H1 (cell line): ENCODE measurements around the gene ZDHHC5. TPM values are rescaled to one million over a fixed set of nuclear protein-coding genes. Genes with fewer than 3 reads are reported as not detected.
A peak's percentile ranks its signal among the peaks of the same experiment; 100 is the strongest.

Source experiments
- CTCF ChIA-PET: fragments of 300-600 bp; sonication (Branson Sonifier 250); formaldehyde crosslinking; loops from one replicate; lab custom pipeline; 2021; ENCODE audit not compliant: partially characterized antibody; lab: Charles Lee
- POLR2A ChIA-PET: fragments of 300-600 bp; sonication (Branson Sonifier 250); formaldehyde crosslinking; loops from one replicate; lab custom pipeline; 2021; ENCODE audit warnings: inconsistent platforms; ENCODE audit not compliant: partially characterized antibody; lab: Charles Lee
- DNase-seq, 2 experiments: peaks; one replicate each; pipeline versions ENCODE4 v3.0.0 to v3.0.0-alpha.2; 2010 to 2022; ENCODE audit warnings: low spot score in 2 of 2, low read depth in 1 of 2, mixed read lengths in 1 of 2
- FAIRE-seq: peaks from 2 replicates; lab custom pipeline; 2011; peaks lifted over from hg19 to GRCh38; lab: Jason Lieb, UNC
- H2AFZ ChIP-seq: 2 replicates; pipeline ENCODE4 v1.8.1; 2012; ENCODE audit warnings: low read length, inconsistent platforms
- H2AK5ac ChIP-seq: 2 replicates; pipeline ENCODE4 v1.6.1; 2013; ENCODE audit warnings: low read depth, low read length
- H2BK120ac ChIP-seq: replicated peaks from 2 replicates; pipeline ENCODE3; 2013; ENCODE audit warnings: low read depth, low read length, inconsistent platforms
- H2BK12ac ChIP-seq: 2 replicates; pipeline ENCODE4 v1.6.1; 2013; ENCODE audit warnings: low read depth, low read length
- H2BK15ac ChIP-seq: 2 replicates; pipeline ENCODE4 v1.6.1; 2013; ENCODE audit warnings: low read length
- H2BK20ac ChIP-seq: 2 replicates; pipeline ENCODE4 v1.6.1; 2013; ENCODE audit warnings: low read length
- H2BK5ac ChIP-seq: 2 replicates; pipeline ENCODE4 v1.6.1; 2013; ENCODE audit warnings: low read depth, low read length
- H3K14ac ChIP-seq: 2 replicates; pipeline ENCODE4 v1.6.1; 2013; ENCODE audit warnings: inconsistent platforms; ENCODE audit not compliant: insufficient read length
- H3K18ac ChIP-seq: 2 replicates; pipeline ENCODE4 v1.6.1; 2013; ENCODE audit warnings: low read length; ENCODE audit errors: extremely low read depth
- H3K23ac ChIP-seq: 2 replicates; pipeline ENCODE4 v1.6.1; 2013; ENCODE audit warnings: inconsistent platforms; ENCODE audit not compliant: insufficient read length
- H3K23me2 ChIP-seq: 2 replicates; pipeline ENCODE4 v1.6.1; 2013; ENCODE audit warnings: low read depth, low read length
- H3K27ac ChIP-seq: 2 replicates; pipeline ENCODE4 v1.6.1; 2011; ENCODE audit warnings: low read depth, low read length, inconsistent platforms
- H3K27me3 ChIP-seq, 4 experiments: replicated peaks in 1 of 4; 1 replicate in 1 of 4; 2 replicates in 3 of 4; pipeline versions ENCODE4 v1.6.1 to v1.8.1; 2011 to 2013; ENCODE audit warnings: low read length in 3 of 4, mild to moderate bottlenecking in 3 of 4, inconsistent platforms in 2 of 4, mixed read lengths in 2 of 4, moderate library complexity in 1 of 4; ENCODE audit not compliant: control insufficient read depth in 3 of 4, insufficient read depth in 3 of 4; ENCODE audit errors: extremely low read depth in 1 of 4
- H3K36me3 ChIP-seq, 4 experiments: 2 replicates each; pipeline versions ENCODE4 v1.6.1 to v1.8.1; 2011 to 2013; ENCODE audit warnings: mild to moderate bottlenecking in 4 of 4, low read length in 3 of 4, moderate library complexity in 2 of 4, control low read depth in 1 of 4, inconsistent platforms in 1 of 4; ENCODE audit not compliant: insufficient read depth in 4 of 4, control insufficient read depth in 2 of 4
- H3K4ac ChIP-seq: replicated peaks from 2 replicates; pipeline ENCODE3; 2013; ENCODE audit warnings: low read length, low read depth, mixed read lengths, inconsistent platforms; ENCODE audit not compliant: insufficient read length
- H3K4me1 ChIP-seq, 4 experiments: replicated peaks in 1 of 4; 1 replicate in 1 of 4; 2 replicates in 3 of 4; pipeline versions ENCODE4 v1.6.1 to v1.8.1; 2011 to 2013; ENCODE audit warnings: low read length in 3 of 4, inconsistent platforms in 2 of 4, mixed read lengths in 1 of 4; ENCODE audit not compliant: insufficient read depth in 4 of 4, control insufficient read depth in 3 of 4
- H3K4me2 ChIP-seq, 2 experiments: 2 replicates each; pipeline versions ENCODE4 v1.6.1 to v1.8.1; 2011 to 2013; ENCODE audit warnings: low read depth in 2 of 2, low read length in 2 of 2, control low read depth in 1 of 2, inconsistent platforms in 1 of 2, mild to moderate bottlenecking in 1 of 2; ENCODE audit not compliant: insufficient read depth in 1 of 2
- H3K4me3 ChIP-seq, 4 experiments: fragments of 200-600, 300-600 bp in 1 of 4; sonication (generic), shearing (Covaris generic), sonication (Bioruptor Twin) in 1 of 4; 2 replicates each; pipeline versions ENCODE4 v1.5.1 to v1.8.1; 2011 to 2016; ENCODE audit warnings: low read length in 4 of 4, low read depth in 3 of 4, control low read depth in 2 of 4, inconsistent platforms in 2 of 4, mild to moderate bottlenecking in 2 of 4, mixed read lengths in 1 of 4, moderate library complexity in 1 of 4; ENCODE audit not compliant: insufficient read depth in 2 of 4; ENCODE audit errors: extremely low read depth in 1 of 4
- H3K56ac ChIP-seq: replicated peaks from 2 replicates; pipeline ENCODE3; 2013; ENCODE audit warnings: low read depth, mild to moderate bottlenecking, mixed read lengths, low read length, inconsistent platforms; ENCODE audit not compliant: insufficient read length
- H3K79me1 ChIP-seq: 2 replicates; pipeline ENCODE4 v1.6.1; 2013; ENCODE audit warnings: low read depth, low read length, control low read depth
- H3K79me2 ChIP-seq, 2 experiments: 2 replicates each; pipeline versions ENCODE4 v1.6.1 to v1.8.1; 2012 to 2013; ENCODE audit warnings: low read length in 2 of 2, mild to moderate bottlenecking in 2 of 2, inconsistent platforms in 1 of 2; ENCODE audit not compliant: insufficient read depth in 2 of 2, control insufficient read depth in 1 of 2
- H3K9ac ChIP-seq, 4 experiments: replicated peaks in 1 of 4; 1 replicate in 1 of 4; 2 replicates in 3 of 4; pipeline versions ENCODE4 v1.6.1 to v1.8.1; 2011 to 2013; ENCODE audit warnings: low read depth in 3 of 4, low read length in 3 of 4, control low read depth in 2 of 4, mild to moderate bottlenecking in 2 of 4, moderate library complexity in 2 of 4, inconsistent platforms in 1 of 4; ENCODE audit errors: extremely low read depth in 1 of 4
- H3K9me3 ChIP-seq, 2 experiments: 2 replicates each; pipeline versions ENCODE4 v1.6.1 to v1.8.1; 2012 to 2013; ENCODE audit warnings: mild to moderate bottlenecking in 2 of 2, moderate library complexity in 2 of 2, control low read depth in 1 of 2, inconsistent platforms in 1 of 2, low read depth in 1 of 2, low read length in 1 of 2, mixed read lengths in 1 of 2; ENCODE audit not compliant: insufficient read depth in 2 of 2
- H4K20me1 ChIP-seq, 2 experiments: replicated peaks in 1 of 2; 2 replicates each; pipeline versions ENCODE3 to v1.8.1; 2011 to 2013; ENCODE audit warnings: inconsistent platforms in 2 of 2, low read length in 2 of 2, mild to moderate bottlenecking in 1 of 2; ENCODE audit not compliant: insufficient read depth in 2 of 2, control insufficient read depth in 1 of 2
- H4K5ac ChIP-seq: 2 replicates; pipeline ENCODE4 v1.6.1; 2013; ENCODE audit warnings: low read length, low read depth, mixed read lengths, inconsistent platforms; ENCODE audit not compliant: insufficient read length
- H4K8ac ChIP-seq: 2 replicates; pipeline ENCODE4 v1.8.0; 2013; ENCODE audit warnings: mild to moderate bottlenecking, moderate library complexity, low read length, inconsistent platforms; ENCODE audit not compliant: insufficient read depth; ENCODE audit errors: extremely low read depth
- H4K91ac ChIP-seq: replicated peaks from 2 replicates; pipeline ENCODE3; 2013; ENCODE audit warnings: low read length, mixed read lengths, inconsistent platforms; ENCODE audit not compliant: insufficient read length
- ASH2L ChIP-seq: fragments of 200-600, 300-600 bp; sonication (generic); IDR thresholded peaks from one replicate; pipeline ENCODE4 v1.7.1; 2017; ENCODE audit warnings: low read length
- CBX8 ChIP-seq: fragments of 300-800, 300-1000 bp; sonication (generic); IDR thresholded peaks from 2 replicates; pipeline ENCODE4 v1.7.1; 2016; ENCODE audit warnings: low read depth, low read length, borderline replicate concordance
- CREB1 ChIP-seq: IDR thresholded peaks from 2 replicates; pipeline ENCODE4 v1.6.1; 2012; ENCODE audit warnings: inconsistent platforms
- POLR2A ChIP-seq, 2 experiments: IDR thresholded peaks; 1 replicate in 1 of 2; 2 replicates in 1 of 2; pipeline ENCODE4 v1.6.1; 2011; ENCODE audit warnings: low read depth in 2 of 2, low read length in 2 of 2, mild to moderate bottlenecking in 2 of 2; ENCODE audit errors: control extremely low read depth in 1 of 2
- POLR2AphosphoS5 ChIP-seq: IDR thresholded peaks from 2 replicates; pipeline ENCODE4 v1.6.1; 2011; ENCODE audit warnings: low read depth, low read length
- RFX5 ChIP-seq: IDR thresholded peaks from 2 replicates; pipeline ENCODE4 v1.6.1; 2011; ENCODE audit warnings: low read depth, low read length, improper control_type of control experiment, borderline replicate concordance
- TAF1 ChIP-seq: IDR thresholded peaks from 2 replicates; pipeline ENCODE4 v1.6.1; 2011; ENCODE audit warnings: mild to moderate bottlenecking, low read depth, low read length
- TAF7 ChIP-seq: optimal IDR thresholded peaks from 2 replicates; pipeline ENCODE3; 2011; ENCODE audit warnings: low read depth, mild to moderate bottlenecking, inconsistent platforms, low read length, moderate library complexity, borderline replicate concordance
- TBP ChIP-seq: IDR thresholded peaks from 2 replicates; pipeline ENCODE4 v1.6.1; 2011; ENCODE audit warnings: low read depth, low read length, improper control_type of control experiment
- WGBS, 2 experiments: shearing (Covaris generic) in 1 of 2; methylation state at CpG; one replicate each; pipeline versions ENCODE4 v1.1.6 to v1.1.7; 2013 to 2015; ENCODE audit warnings: low lambda C conversion rate in 2 of 2, mixed read lengths in 2 of 2, inconsistent platforms in 1 of 2, low coverage in 1 of 2, missing lambda C conversion rate in 1 of 2; ENCODE audit not compliant: insufficient replicate concordance in 2 of 2, insufficient coverage in 1 of 2, insufficient read length in 1 of 2; ENCODE audit errors: extremely low coverage in 1 of 2, missing lambda C conversion rate in 1 of 2; 5-methylcytosine and 5-hydroxymethylcytosine counted together
- polyA plus RNA-seq, 7 experiments: library from polyadenylated mRNA; depleted of rRNA in 3 of 7; stranded (reverse) in 5 of 7; unstranded in 2 of 7; fragments of >200 nt in 5 of 7; fragments of 200-250 nt in 2 of 7; gene quantifications; 1 replicate in 5 of 7; 2 replicates in 1 of 7; 4 replicates in 1 of 7; pipeline versions ENCODE4 v1.2.1 to v1.2.3, GENCODE V29; 2011 to 2013; ENCODE audit warnings: missing spikeins in 2 of 7, mixed read lengths in 2 of 7
- total RNA-seq: library from RNA; stranded (reverse); fragmentation: NEBNext Ultra II Directional; extraction: Animal tissue kit (Norgen Biotek cat#: 25700); gene quantifications from 2 replicates; pipeline ENCODE4 v1.2.1, GENCODE V29; 2021
- TF ChIP-seq, protein P1 (sequence below): IDR thresholded peaks from 2 replicates; pipeline ENCODE4 v1.6.1; 2011; ENCODE audit warnings: low read length, improper control_type of control experiment

Gene ZDHHC5
- total and polyA plus RNA-seq, 2 of the 8 experiments (the other 6 are each of a cell fraction or from before 2014, with no cell fraction given) = 40.0 to 56.3 TPM

DNA sequence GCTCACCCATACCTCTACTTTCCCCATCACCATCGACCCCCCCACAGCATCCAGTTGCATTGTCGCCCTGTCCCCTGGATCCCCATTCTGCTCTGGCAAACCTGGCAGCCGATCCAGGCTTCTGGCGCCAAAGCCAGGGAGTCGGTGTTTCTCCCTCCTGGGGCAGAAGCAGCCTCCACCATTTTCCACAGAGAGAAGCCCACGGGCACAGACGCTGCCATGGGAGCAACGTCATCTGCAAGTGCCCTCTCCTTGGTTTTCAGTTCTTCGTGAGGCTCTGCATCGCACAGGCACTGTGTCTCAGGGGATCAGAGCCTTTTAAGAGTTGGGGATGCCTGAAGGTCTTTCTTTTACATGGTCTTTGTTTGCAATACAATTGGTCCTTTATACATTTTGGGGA is 20.5 kb upstream of the ZDHHC5 start:
- 2% methylated on average over 10 of the region's 10 CpGs; no CpG with 5 or more reads in 1 of the 2 experiments for WGBS, 2 experiments

More for the DNA sequence above, 20.5 kb upstream of the ZDHHC5 start:
- Histone ChIP-seq H3K36me3 (peaks cover 0 to 6% (median 2%) of the 10 kb centered on the region in 4 experiments; a peak in 4 of 8 replicates), H3K27me3 (peaks cover 0 to 4% (median 1%) of the 10 kb centered on the region in 4 experiments; a peak in 3 of 7 replicates), H2BK5ac (peak overlapping the region; percentile 57; the same call in 1 of the 2 replicates), H2BK12ac (no peak overlapping the region), H4K5ac (peak overlapping the region; percentile 11), H3K56ac (peak overlapping the region; percentile 62), H2AFZ (no peak overlapping the region), H4K8ac (no peak overlapping the region; the same call in 1 of the 2 replicates), H2AK5ac (no peak overlapping the region), H4K91ac (no peak overlapping the region), H2BK20ac (no peak overlapping the region), H3K4me3 (peak overlapping the region in 3 of 4 experiments; percentile 45 to 65 (median 56); a peak in 7 of 8 replicates), H3K27ac (peak overlapping the region; percentile 47; the same call in 1 of the 2 replicates), H4K20me1 (peaks cover 19 to 30% of the 10 kb centered on the region in 2 experiments), H3K9me3 (no peaks in the 10 kb centered on the region), H3K4me1 (peaks cover 32 to 54% (median 37%) of the 10 kb centered on the region in 4 experiments), H3K23ac (no peak overlapping the region), H3K79me1 (no peaks in the 10 kb centered on the region), H3K18ac (peak overlapping the region; percentile 67), H3K23me2 (peaks cover 28% of the 10 kb centered on the region), H3K79me2 (peaks cover 0 to 4% of the 10 kb centered on the region in 2 experiments; a peak in 2 of 4 replicates), H3K9ac (peak overlapping the region in 3 of 4 experiments; percentile 24 to 38 (median 26); a peak in 2 of 7 replicates), H3K14ac (no peak overlapping the region), H3K4me2 (peak overlapping the region; percentile 92 to 95), H3K4ac (peak overlapping the region; percentile 6), H2BK120ac (no peak overlapping the region), H2BK15ac (no peak overlapping the region)
- TF ChIP-seq ASH2L = no peak
- peak; percentile 37 for TF ChIP-seq TAF7
- peak; percentile 29; the same call in 1 of the 2 replicates for TF ChIP-seq TAF1
- peak; percentile 87 for TF ChIP-seq CREB1
- TF ChIP-seq, protein P1, sequence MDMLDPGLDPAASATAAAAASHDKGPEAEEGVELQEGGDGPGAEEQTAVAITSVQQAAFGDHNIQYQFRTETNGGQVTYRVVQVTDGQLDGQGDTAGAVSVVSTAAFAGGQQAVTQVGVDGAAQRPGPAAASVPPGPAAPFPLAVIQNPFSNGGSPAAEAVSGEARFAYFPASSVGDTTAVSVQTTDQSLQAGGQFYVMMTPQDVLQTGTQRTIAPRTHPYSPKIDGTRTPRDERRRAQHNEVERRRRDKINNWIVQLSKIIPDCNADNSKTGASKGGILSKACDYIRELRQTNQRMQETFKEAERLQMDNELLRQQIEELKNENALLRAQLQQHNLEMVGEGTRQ = 0 out of 2 replicates have a peak, but pooled peaks have one; percentile 2
- no peak for TF ChIP-seq CBX8
- no peak for TF ChIP-seq TBP
- TF ChIP-seq POLR2AphosphoS5 = peak; percentile 73
- TF ChIP-seq POLR2A (IDR thresholded peaks at IDR 0.05; ENCODE audit: control extremely low read depth in 1 of 2, low read depth in 2 of 2, low read length in 2 of 2) = peak; percentile 45 to 52; a peak in 1 of 3 replicates
- TF ChIP-seq RFX5 = no peak
- FAIRE-seq (peak; percentile 50), DNase-seq (peak in 1 of 2 experiments; percentile 73)
- CTCF ChIA-PET = interaction anchor here (0.6 to 14.3 kb wide), 5 partner anchors 8 to 187 kb away, joined by 3 to 357 read pairs (median 11); partner anchors contain the start of genes RTN4RL2, SERPING1 and UBE2L6
- POLR2A ChIA-PET = interaction anchor here (0.7 to 29.6 kb wide), 28 partner anchors 6 to 280 kb away, joined by 3 to 1546 read pairs (median 4); partner anchors contain the start of genes CLP1, CTNND1, MED19 and SERPING1
